B cell (primary cell): Measurements from ENCODE around the gene PDSS1. TPM values are rescaled to one million over a fixed set of nuclear protein-coding genes. Genes with fewer than 3 reads are reported as not detected.

Source experiments
- ATAC-seq: fragments of 200-7000 bp; cut with Tn5 transposase; one replicate; pipeline ENCODE4 v1.10.0; 2021; ENCODE audit warnings: low read depth, mild to moderate bottlenecking, moderate number of reproducible peaks, moderate library complexity
- CTCF ChIA-PET: fragments of 350-600 bp; sonication (Branson Sonifier 250); formaldehyde crosslinking; loops from one replicate; lab custom pipeline; 2021; ENCODE audit warnings: antibody characterized with exemption, inconsistent platforms; lab: Charles Lee
- POLR2A ChIA-PET: fragments of 350-600 bp; sonication (Branson Sonifier 250); formaldehyde crosslinking; loops from one replicate; lab custom pipeline; 2021; ENCODE audit warnings: antibody characterized with exemption; lab: Charles Lee
- DNase-seq: peaks from one replicate; pipeline ENCODE4 v3.0.0; 2013
- H2AFZ ChIP-seq: 2 replicates; pipeline ENCODE4 v1.6.1; 2012; ENCODE audit warnings: mild to moderate bottlenecking, low read depth, low read length; ENCODE audit not compliant: insufficient read depth, poor library complexity, severe bottlenecking
- H3K27ac ChIP-seq, 2 donors: 1 replicate in 1 of 2; 2 replicates in 1 of 2; pipeline ENCODE4 v1.5.1; 2012 to 2013; ENCODE audit warnings: low read length in 2 of 2, mild to moderate bottlenecking in 2 of 2, moderate library complexity in 1 of 2
- H3K27me3 ChIP-seq, 4 experiments: fragments of 200-600 bp in 1 of 4; sonication (generic) in 1 of 4; replicated peaks in 1 of 4; 1 replicate in 2 of 4; 2 replicates in 2 of 4; pipeline versions ENCODE4 v1.6.1 to v1.7.0; 2013 to 2016; ENCODE audit warnings: low read length in 3 of 4, mild to moderate bottlenecking in 2 of 4, mixed read lengths in 1 of 4, moderate library complexity in 1 of 4; ENCODE audit not compliant: insufficient read depth in 4 of 4, control insufficient read depth in 3 of 4; ENCODE audit errors: control extremely low read depth in 1 of 4
- H3K36me3 ChIP-seq, 2 experiments: replicated peaks in 1 of 2; 1 replicate in 1 of 2; 2 replicates in 1 of 2; pipeline versions ENCODE4 v1.6.1 to v1.7.1; 2013; ENCODE audit warnings: low read length in 1 of 2; ENCODE audit not compliant: insufficient read depth in 2 of 2, control insufficient read depth in 1 of 2; ENCODE audit errors: control extremely low read depth in 1 of 2, extremely low read depth in 1 of 2
- H3K4me1 ChIP-seq, 2 donors: fragments of 200-600 bp in 1 of 2; sonication (generic) in 1 of 2; 1 replicate in 1 of 2; 2 replicates in 1 of 2; pipeline versions ENCODE4 v1.5.1 to v1.6.1; 2013 to 2017; ENCODE audit warnings: low read length in 2 of 2; ENCODE audit not compliant: control insufficient read depth in 2 of 2, insufficient read depth in 2 of 2
- H3K4me2 ChIP-seq: replicated peaks from 2 replicates; pipeline ENCODE3; 2012; ENCODE audit warnings: mild to moderate bottlenecking, low read depth, low read length; ENCODE audit not compliant: poor library complexity, severe bottlenecking
- H3K4me3 ChIP-seq, 5 experiments: fragments of 200-600 bp in 1 of 5; sonication (generic) in 1 of 5; 1 replicate in 3 of 5; 2 replicates in 2 of 5; pipeline versions ENCODE4 v1.5.1 to v1.7.0; 2011 to 2016; ENCODE audit warnings: low read length in 4 of 5, mild to moderate bottlenecking in 4 of 5, low read depth in 2 of 5, control low read depth in 1 of 5, moderate library complexity in 1 of 5; ENCODE audit not compliant: insufficient read depth in 1 of 5; ENCODE audit errors: control extremely low read depth in 1 of 5, extremely low read depth in 1 of 5
- H3K79me2 ChIP-seq: fragments of 200-600 bp; sonication (generic); one replicate; pipeline ENCODE4 v1.6.0; 2016; ENCODE audit warnings: low read length; ENCODE audit not compliant: control insufficient read depth, insufficient read depth
- H3K9ac ChIP-seq: fragments of 200-600 bp; sonication (generic); 2 replicates; pipeline ENCODE4 v1.6.1; 2017; ENCODE audit warnings: mild to moderate bottlenecking, low read length, moderate library complexity
- H3K9me3 ChIP-seq, 3 donors: one replicate each; pipeline versions ENCODE4 v1.6.1 to v1.7.1; 2013; ENCODE audit warnings: low read length in 2 of 3; ENCODE audit not compliant: control insufficient read depth in 2 of 3, insufficient read depth in 1 of 3; ENCODE audit errors: control extremely low read depth in 1 of 3
- H4K20me1 ChIP-seq: 2 replicates; pipeline ENCODE4 v1.6.0; 2012; ENCODE audit warnings: mild to moderate bottlenecking, low read length; ENCODE audit not compliant: insufficient read depth, control insufficient read depth, poor library complexity, severe bottlenecking
- H3K27ac Mint-ChIP-seq: one replicate; pipeline ENCODE4 v1.8.0; 2021; ENCODE audit warnings: mixed read lengths
- H3K27me3 Mint-ChIP-seq: one replicate; pipeline ENCODE4 v1.8.0; 2021; ENCODE audit warnings: mixed read lengths
- H3K4me1 Mint-ChIP-seq: one replicate; pipeline ENCODE4 v1.8.0; 2021; ENCODE audit warnings: mixed read lengths
- H3K4me3 Mint-ChIP-seq: one replicate; pipeline ENCODE4 v1.8.0; 2021; ENCODE audit warnings: mixed read lengths
- H3K9me3 Mint-ChIP-seq: one replicate; pipeline ENCODE4 v1.8.0; 2022; ENCODE audit warnings: mixed read lengths; ENCODE audit not compliant: insufficient read depth
- CTCF ChIP-seq: fragments of 200-600 bp; IDR thresholded peaks from one replicate; pipeline ENCODE4 v1.8.0; 2022; ENCODE audit warnings: antibody characterized with exemption, mild to moderate bottlenecking
- EZH2 ChIP-seq: IDR thresholded peaks from 2 replicates; pipeline ENCODE4 v1.6.1; 2012; ENCODE audit warnings: borderline replicate concordance, low read depth, mild to moderate bottlenecking, moderate library complexity, low read length; ENCODE audit not compliant: insufficient read depth, poor library complexity, severe bottlenecking
- WGBS: methylation state at CpG from one replicate; pipeline ENCODE4 v1.1.5; 2013; ENCODE audit warnings: missing lambda C conversion rate; ENCODE audit not compliant: insufficient coverage; 5-methylcytosine and 5-hydroxymethylcytosine counted together
- intact Hi-C: fragments of 100-400 bp; cut with micrococcal nuclease; formaldehyde crosslinking; loops from one replicate; pipeline ENCODE4 v1.10.0; 2022
- polyA plus RNA-seq: library from polyadenylated mRNA; depleted of rRNA; stranded (reverse); fragments of >200 nt; gene quantifications from 2 replicates; pipeline ENCODE4 v1.2.3, GENCODE V29; 2012
- total RNA-seq, 2 donors: library from RNA; stranded (reverse); fragments of 120-200 nt in 1 of 2; gene quantifications; 1 replicate in 1 of 2; 2 replicates in 1 of 2; pipeline versions ENCODE4 v1.2.3 to v1.2.4, GENCODE V29; 2013 to 2022

Gene PDSS1
- total and polyA plus RNA-seq, 2 donors (not counting 1 experiment from before 2014, with no cell fraction given): 3.6 to 4.7 TPM

DNA sequence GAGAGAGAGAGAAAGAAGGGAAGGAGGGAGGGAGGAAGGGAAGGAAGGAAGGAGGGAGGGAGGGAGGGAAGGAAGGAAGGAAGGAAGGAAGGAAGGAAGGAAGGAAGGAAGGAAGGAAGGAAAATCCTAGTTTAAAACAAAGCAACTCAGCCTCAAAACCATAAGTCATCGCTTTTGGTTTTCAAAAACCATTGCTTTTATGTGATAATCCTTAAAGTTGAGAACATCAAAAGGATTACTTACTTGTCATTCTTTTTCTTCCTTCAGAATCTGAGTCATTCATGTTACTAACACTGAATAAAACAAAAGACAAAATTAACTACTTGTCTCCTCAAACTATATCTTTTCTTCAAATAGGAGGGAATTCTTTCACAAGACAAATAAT is 21.6 kb upstream of the PDSS1 start:
- POLR2A ChIA-PET: no interaction called here
- H2AFZ ChIP-seq: no peak overlapping the region
- H3K27ac Mint-ChIP-seq: no peak overlapping the region

GRCh38 chr10:26679588-26679987 is 17.9 kb upstream of the PDSS1 start:
- no peak overlapping the region for H3K4me2 ChIP-seq
- no peaks in the 10 kb centered on the region for H3K27me3 Mint-ChIP-seq
- no peaks in the 10 kb centered on the region for H3K36me3 ChIP-seq
- no peaks in the 10 kb centered on the region for H3K79me2 ChIP-seq
- peaks cover 2% of the 10 kb centered on the region for H3K4me1 Mint-ChIP-seq
- TF ChIP-seq EZH2 (no peak), CTCF (no peak)
- no peak overlapping the region for H3K27ac ChIP-seq
- H3K4me3 Mint-ChIP-seq: no peak overlapping the region
- intact Hi-C loops: no loop called here
- no peaks in the 10 kb centered on the region for H4K20me1 ChIP-seq
- H3K9me3 Mint-ChIP-seq: no peaks in the 10 kb centered on the region
- no peak overlapping the region for H2AFZ ChIP-seq
- no peak overlapping the region for H3K4me3 ChIP-seq
- ATAC-seq (no peak), DNase-seq (no peak)
- no peaks in the 10 kb centered on the region for H3K9me3 ChIP-seq
- H3K9ac ChIP-seq: no peak overlapping the region
- POLR2A ChIA-PET: no interaction called here
- no peak overlapping the region for H3K27ac Mint-ChIP-seq
- H3K27me3 ChIP-seq: no peaks in the 10 kb centered on the region
- CTCF ChIA-PET: interaction anchor here (0.6 to 1.2 kb wide), 4 partner anchors 20 to 345 kb away, joined by 3 to 4 read pairs (median 4); no protein-coding TSS in a partner anchor
- H3K4me1 ChIP-seq: no peaks in the 10 kb centered on the region

More for the DNA sequence above, 21.6 kb upstream of the PDSS1 start:
- ATAC-seq (no peak), DNase-seq (no peak)
- Mint-ChIP-seq H3K4me3 (no peak overlapping the region), H3K9me3 (no peaks in the 10 kb centered on the region), H3K27me3 (no peaks in the 10 kb centered on the region), H3K4me1 (no peaks in the 10 kb centered on the region)
- no peak overlapping the region for H3K4me3 ChIP-seq
- H3K36me3 ChIP-seq: no peaks in the 10 kb centered on the region
- CTCF ChIA-PET: no interaction called here
- H3K4me2 ChIP-seq: no peak overlapping the region
- TF ChIP-seq CTCF (no peak), EZH2 (no peak)
- no peaks in the 10 kb centered on the region for H3K27me3 ChIP-seq
- H3K4me1 ChIP-seq: no peaks in the 10 kb centered on the region
- H3K27ac ChIP-seq: no peak overlapping the region
- no peaks in the 10 kb centered on the region for H3K9me3 ChIP-seq
- H3K79me2 ChIP-seq: no peaks in the 10 kb centered on the region
- WGBS: no CpG with 5 or more reads among the region's 1 CpG
- H4K20me1 ChIP-seq: no peaks in the 10 kb centered on the region
- intact Hi-C loops: no loop called here
- no peak overlapping the region for H3K9ac ChIP-seq
